ENCODE results near the gene ZNF723. TPM values are rescaled to one million over a fixed set of nuclear protein-coding genes. Genes with fewer than 3 reads are reported as not detected.
"Not testable (repeated sequence)": the region's sequence is repeated elsewhere in the genome, so short reads cannot be mapped to it uniquely, and the experiment has no call there.

The ZNF723 gene
- total RNA-seq, result not detected
- not detected for polyA plus RNA-seq (2013, experiment 1 of 2)
- not detected for polyA plus RNA-seq (2013, experiment 2 of 2)
- 0 to 0.16 (median 0) reads per million in 172 experiments for total RNA-seq

GRCh38 chr19:22832031-22832762 is at the start of gene ZNF723:
TSS of gene ZNF723 (plus strand) at chr19:22832291. CDS start at chr19:22832380, 89 bp downstream.
- Histone ChIP-seq H3K9me3 (ENCODE audit: control insufficient read depth in 1 of 2, insufficient read depth in 1 of 2, low read length in 2 of 2) (peaks cover 18 to 48% of the 10 kb centered on the region in 2 experiments), H3K4me3 (ENCODE audit: low read length) (no peak within 1 kb of the TSS), H3K27ac (ENCODE audit: low read depth in 1 of 2, low read length in 2 of 2) (no peak within 1 kb of the TSS), H3K36me3 (ENCODE audit: insufficient read depth, low read length) (no peaks in the 10 kb centered on the region), H3K4me1 (ENCODE audit: insufficient read depth, low read length) (no peaks in the 10 kb centered on the region), H3K27me3 (ENCODE audit: control insufficient read depth in 1 of 2, insufficient read depth in 2 of 2, low read length in 2 of 2) (no peaks in the 10 kb centered on the region)
- TF ChIP-seq, protein P1, sequence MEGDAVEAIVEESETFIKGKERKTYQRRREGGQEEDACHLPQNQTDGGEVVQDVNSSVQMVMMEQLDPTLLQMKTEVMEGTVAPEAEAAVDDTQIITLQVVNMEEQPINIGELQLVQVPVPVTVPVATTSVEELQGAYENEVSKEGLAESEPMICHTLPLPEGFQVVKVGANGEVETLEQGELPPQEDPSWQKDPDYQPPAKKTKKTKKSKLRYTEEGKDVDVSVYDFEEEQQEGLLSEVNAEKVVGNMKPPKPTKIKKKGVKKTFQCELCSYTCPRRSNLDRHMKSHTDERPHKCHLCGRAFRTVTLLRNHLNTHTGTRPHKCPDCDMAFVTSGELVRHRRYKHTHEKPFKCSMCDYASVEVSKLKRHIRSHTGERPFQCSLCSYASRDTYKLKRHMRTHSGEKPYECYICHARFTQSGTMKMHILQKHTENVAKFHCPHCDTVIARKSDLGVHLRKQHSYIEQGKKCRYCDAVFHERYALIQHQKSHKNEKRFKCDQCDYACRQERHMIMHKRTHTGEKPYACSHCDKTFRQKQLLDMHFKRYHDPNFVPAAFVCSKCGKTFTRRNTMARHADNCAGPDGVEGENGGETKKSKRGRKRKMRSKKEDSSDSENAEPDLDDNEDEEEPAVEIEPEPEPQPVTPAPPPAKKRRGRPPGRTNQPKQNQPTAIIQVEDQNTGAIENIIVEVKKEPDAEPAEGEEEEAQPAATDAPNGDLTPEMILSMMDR (IDR thresholded peaks at IDR 0.05), result no peak
- Mint-ChIP-seq H3K4me3 (no peak within 1 kb of the TSS), H3K27me3 (no peaks in the 10 kb centered on the region), H3K4me1 (ENCODE audit: low read depth) (no peaks in the 10 kb centered on the region), H3K27ac (no peak within 1 kb of the TSS), H3K36me3 (ENCODE audit: low read depth) (peaks cover 8% of the 10 kb centered on the region), H3K9me3 (no peaks in the 10 kb centered on the region)
- ChIA-PET POLR2A (no interaction called here), CTCF (no interaction called here)
- DNase-seq (no peak), ATAC-seq (ENCODE audit: poor library complexity) (no peak)
- intact Hi-C loops (cut with DNase I, micrococcal nuclease), result no loop called here

DNA sequence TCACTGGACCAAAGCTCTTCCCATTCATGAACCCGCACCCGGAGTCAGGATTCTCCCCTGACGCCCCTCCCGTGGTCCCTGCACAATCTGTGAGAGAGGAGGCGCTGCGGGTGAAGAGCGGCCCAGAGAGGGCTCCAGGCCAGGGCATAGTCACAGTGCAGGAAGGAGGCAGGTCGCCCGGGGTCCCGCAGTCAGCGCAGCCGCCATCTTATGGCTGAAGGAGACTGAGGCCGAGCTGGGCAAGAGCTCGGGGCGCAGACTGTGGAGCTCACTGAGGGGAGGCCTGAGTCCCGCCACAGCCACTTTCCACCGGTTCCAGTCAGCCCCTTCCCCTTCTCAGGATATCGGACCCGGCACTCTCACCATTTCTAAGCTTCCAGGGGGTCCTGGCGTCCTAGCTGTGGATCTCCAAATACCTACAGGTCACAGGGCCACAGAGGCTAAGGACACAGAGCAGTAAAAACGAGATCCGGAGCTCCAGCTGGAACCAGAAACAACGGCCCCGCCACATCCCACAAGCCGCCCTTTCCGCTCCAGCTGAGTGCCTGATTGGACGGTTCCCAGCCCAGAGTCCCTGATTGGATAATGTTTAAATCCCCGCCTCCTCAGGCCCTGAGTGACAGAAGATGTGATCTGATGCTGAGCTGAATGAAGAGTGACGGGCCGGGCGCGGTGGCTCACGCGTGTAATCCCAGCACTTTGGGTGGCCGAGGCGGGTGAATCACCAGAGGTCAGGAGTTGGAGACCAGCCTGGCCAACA is 48.3 kb upstream of the ZNF723 start, which contains the start of gene ZNF99:
TSS of gene ZNF99 (minus strand) at position 501 of the 760 bp plus-strand sequence. CDS start at position 366, 135 bp downstream.
- Histone ChIP-seq H3K4me1 (ENCODE audit: insufficient read depth, low read length) (no peaks in the 10 kb centered on the region), H3K27ac (ENCODE audit: low read depth in 1 of 2, low read length in 2 of 2) (no peak within 1 kb of the TSS), H3K36me3 (ENCODE audit: insufficient read depth, low read length) (no peaks in the 10 kb centered on the region), H3K9me3 (ENCODE audit: control insufficient read depth in 1 of 2, insufficient read depth in 1 of 2, low read length in 2 of 2) (peaks cover 0 to 38% of the 10 kb centered on the region in 2 experiments), H3K4me3 (ENCODE audit: low read length) (no peak within 1 kb of the TSS), H3K27me3 (ENCODE audit: control insufficient read depth in 1 of 2, insufficient read depth in 2 of 2, low read length in 2 of 2) (peaks cover 0 to 3% of the 10 kb centered on the region in 2 experiments)
- ATAC-seq (ENCODE audit: poor library complexity) (no peak), DNase-seq (peak in 1 of 14 experiments; percentile 32)
- Mint-ChIP-seq H3K27me3 (peaks cover 4% of the 10 kb centered on the region), H3K4me1 (ENCODE audit: low read depth) (no peaks in the 10 kb centered on the region), H3K36me3 (ENCODE audit: low read depth) (peaks cover 7% of the 10 kb centered on the region), H3K9me3 (peaks cover 13% of the 10 kb centered on the region), H3K4me3 (no peak within 1 kb of the TSS), H3K27ac (no peak within 1 kb of the TSS)
- ChIA-PET CTCF (no interaction called here), POLR2A (no interaction called here)
- TF ChIP-seq, protein P1 (IDR thresholded peaks at IDR 0.05), result no peak
- intact Hi-C loops (cut with DNase I, micrococcal nuclease), result no loop called here

GRCh38 chr19:22792863-22793262 is 39.2 kb upstream of the ZNF723 start:
- H3K4me3 ChIP-seq (ENCODE audit: low read length); H3K27ac Mint-ChIP-seq; ATAC-seq (ENCODE audit: poor library complexity); intact Hi-C loops (cut with DNase I, micrococcal nuclease); H3K36me3 ChIP-seq (ENCODE audit: insufficient read depth, low read length); H3K4me3 Mint-ChIP-seq; POLR2A ChIA-PET; DNase-seq; H3K4me1 ChIP-seq (ENCODE audit: insufficient read depth, low read length); H3K4me1 Mint-ChIP-seq (ENCODE audit: low read depth); CTCF ChIA-PET; H3K27me3 ChIP-seq (ENCODE audit: control insufficient read depth in 1 of 2, insufficient read depth in 2 of 2, low read length in 2 of 2); H3K27ac ChIP-seq (ENCODE audit: low read depth in 1 of 2, low read length in 2 of 2); H3K36me3 Mint-ChIP-seq (ENCODE audit: low read depth); H3K27me3 Mint-ChIP-seq: not testable (repeated sequence)
- peaks cover 6 to 30% of the 10 kb centered on the region in 2 experiments for H3K9me3 ChIP-seq (ENCODE audit: control insufficient read depth in 1 of 2, insufficient read depth in 1 of 2, low read length in 2 of 2)
- peaks cover 16% of the 10 kb centered on the region for H3K9me3 Mint-ChIP-seq

Measured in CD4-positive, alpha-beta T cell (primary cell).